Naive B cell (primary cell): ENCODE results near the gene EVX2. TPM values are rescaled to one million over a fixed set of nuclear protein-coding genes. Genes with fewer than 3 reads are reported as not detected.

Experiments used
- ATAC-seq, 2 donors: fragments of 150-1000 bp; cut with Tn5 transposase; 2 replicates each; pipeline ENCODE4 v1.10.0; 2021; ENCODE audit warnings: low read depth in 2 of 2, mild to moderate bottlenecking in 2 of 2, moderate library complexity in 2 of 2
- DNase-seq: peaks from one replicate; pipeline ENCODE4 v3.0.0; 2022
- H3K27ac Mint-ChIP-seq, 6 donors: one replicate each; pipeline ENCODE4 v1.8.0; 2020 to 2022; ENCODE audit warnings: mild to moderate bottlenecking in 6 of 6, mixed read lengths in 6 of 6, moderate library complexity in 5 of 6, inconsistent platforms in 2 of 6
- H3K27me3 Mint-ChIP-seq, 3 donors: one replicate each; pipeline ENCODE4 v1.8.0; 2021 to 2022; ENCODE audit warnings: mixed read lengths in 3 of 3, mild to moderate bottlenecking in 1 of 3
- H3K36me3 Mint-ChIP-seq, 2 donors: one replicate each; pipeline ENCODE4 v1.8.0; 2020 to 2022; ENCODE audit warnings: mixed read lengths in 2 of 2, inconsistent platforms in 1 of 2, mild to moderate bottlenecking in 1 of 2
- H3K4me1 Mint-ChIP-seq, 3 donors: one replicate each; pipeline ENCODE4 v1.8.0; 2020 to 2022; ENCODE audit warnings: mixed read lengths in 3 of 3, inconsistent platforms in 1 of 3, mild to moderate bottlenecking in 1 of 3, moderate library complexity in 1 of 3
- H3K4me3 Mint-ChIP-seq, 8 donors: one replicate each; pipeline ENCODE4 v1.8.0; 2020 to 2022; ENCODE audit warnings: mild to moderate bottlenecking in 8 of 8, mixed read lengths in 8 of 8, moderate library complexity in 8 of 8, inconsistent platforms in 2 of 8
- H3K9me3 Mint-ChIP-seq, 7 donors: one replicate each; pipeline ENCODE4 v1.8.0; 2020 to 2022; ENCODE audit warnings: mixed read lengths in 7 of 7, mild to moderate bottlenecking in 5 of 7, inconsistent platforms in 2 of 7, moderate library complexity in 1 of 7
- polyA plus RNA-seq, 6 donors: library from polyadenylated mRNA; unstranded; fragments of 300-500 nt; fragmentation: Illumina TruSeq; gene quantifications; one replicate each; pipeline ENCODE4 v1.2.3, GENCODE V29; 2021; ENCODE audit warnings: low read depth in 6 of 6

The EVX2 gene
- polyA plus RNA-seq, 6 donors from 2014 or later: not detected

DNA sequence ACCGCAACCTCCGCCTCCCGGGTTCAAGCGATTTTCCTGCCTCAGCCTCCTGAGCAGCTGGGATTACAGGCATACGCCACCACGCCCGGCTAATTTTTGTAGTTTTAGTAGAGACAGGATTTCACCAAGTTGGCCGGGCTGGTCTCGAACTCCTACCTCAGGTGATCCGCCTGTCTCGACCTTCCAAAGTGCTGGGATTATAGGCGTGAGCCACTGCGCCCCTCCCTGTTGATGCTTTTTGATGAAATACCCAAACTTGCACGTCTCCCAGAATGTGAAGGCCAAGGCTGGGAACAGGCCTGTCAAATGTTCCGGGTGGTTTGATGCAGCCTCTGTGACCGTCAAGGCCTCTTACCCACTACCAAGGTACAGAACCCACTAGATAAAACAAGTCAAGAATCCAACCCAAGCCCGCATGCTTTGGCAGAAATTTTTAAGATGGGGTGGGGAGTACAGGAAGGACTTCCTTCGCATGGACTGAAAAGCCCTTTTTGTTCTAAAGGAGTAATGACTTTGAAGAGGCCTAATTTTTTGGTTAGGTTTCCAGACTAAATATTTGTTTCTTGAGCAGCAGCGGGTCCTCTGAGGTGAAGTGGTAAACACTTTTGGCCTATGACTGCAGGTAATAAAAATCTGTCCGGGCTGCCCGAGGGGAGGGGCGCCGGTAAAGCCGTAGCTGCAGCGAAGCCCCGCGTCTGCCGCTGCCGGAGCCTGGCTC is 3.7 kb upstream of the EVX2 start:
- Mint-ChIP-seq H3K9me3 (peaks cover 0 to 48% (median 35%) of the 10 kb centered on the region in 7 donors), H3K36me3 (peaks cover 4 to 16% of the 10 kb centered on the region in 2 donors), H3K4me1 (peaks cover 8 to 13% (median 12%) of the 10 kb centered on the region in 3 donors), H3K4me3 (peak overlapping the region in 5 of 8 donors; percentile 32 to 76 (median 67)), H3K27me3 (peaks cover 72 to 93% (median 87%) of the 10 kb centered on the region in 3 donors), H3K27ac (peak overlapping the region in 3 of 6 donors; percentile 12 to 94 (median 90))
- DNase-seq (no peak), ATAC-seq (no peak)

GRCh38 chr2:176085861-176086771 is 2.4 kb upstream of the EVX2 start:
- H3K36me3 Mint-ChIP-seq: peaks cover 4 to 13% of the 10 kb centered on the region in 2 donors
- peak overlapping the region in 4 of 8 donors; percentile 30 to 79 (median 58) for H3K4me3 Mint-ChIP-seq
- H3K27me3 Mint-ChIP-seq: peaks cover 71 to 88% (median 73%) of the 10 kb centered on the region in 3 donors
- ATAC-seq (no peak), DNase-seq (no peak)
- peaks cover 3 to 15% (median 13%) of the 10 kb centered on the region in 3 donors for H3K4me1 Mint-ChIP-seq
- peak overlapping the region in 3 of 6 donors; percentile 63 to 96 (median 90) for H3K27ac Mint-ChIP-seq
- H3K9me3 Mint-ChIP-seq: peaks cover 0 to 45% (median 32%) of the 10 kb centered on the region in 7 donors

- peaks cover 3 to 17% (median 13%) of the 10 kb centered on the region in 3 donors for H3K4me1 Mint-ChIP-seq
- DNase-seq (no peak), ATAC-seq (no peak)
- peaks cover 0 to 45% (median 33%) of the 10 kb centered on the region in 7 donors for H3K9me3 Mint-ChIP-seq
- peaks cover 65 to 86% (median 66%) of the 10 kb centered on the region in 3 donors for H3K27me3 Mint-ChIP-seq
- peak overlapping the region in 3 of 8 donors; percentile 69 to 72 (median 70) for H3K4me3 Mint-ChIP-seq
- peaks cover 4 to 9% of the 10 kb centered on the region in 2 donors for H3K36me3 Mint-ChIP-seq
- H3K27ac Mint-ChIP-seq: peak overlapping the region in 4 of 6 donors; percentile 63 to 98 (median 90)
Observed at GRCh38 chr2:176085120-176085788, 1.5 kb upstream of the EVX2 start.

- peak overlapping the region in 5 of 6 donors; percentile 49 to 98 (median 84) for H3K27ac Mint-ChIP-seq
Observed at GRCh38 chr2:176084611-176085119, 903 bp upstream of the EVX2 start.

GRCh38 chr2:176082824-176083751 is 674 bp downstream of the EVX2 start:
- peaks cover 5 to 61% (median 40%) of the 10 kb centered on the region in 7 donors for H3K9me3 Mint-ChIP-seq
- H3K4me1 Mint-ChIP-seq: peaks cover 7 to 20% (median 16%) of the 10 kb centered on the region in 3 donors
- peak overlapping the region in 5 of 8 donors; percentile 44 to 75 (median 67) for H3K4me3 Mint-ChIP-seq

More at GRCh38 chr2:176084611-176085119, 903 bp upstream of the EVX2 start:
- Mint-ChIP-seq H3K9me3 (peaks cover 0 to 45% (median 33%) of the 10 kb centered on the region in 7 donors), H3K36me3 (peaks cover 4 to 10% of the 10 kb centered on the region in 2 donors), H3K4me3 (peak overlapping the region in 5 of 8 donors; percentile 10 to 72 (median 56)), H3K27me3 (peaks cover 61 to 83% (median 63%) of the 10 kb centered on the region in 3 donors), H3K4me1 (peaks cover 4 to 17% (median 15%) of the 10 kb centered on the region in 3 donors)
- DNase-seq (no peak), ATAC-seq (no peak)

DNA sequence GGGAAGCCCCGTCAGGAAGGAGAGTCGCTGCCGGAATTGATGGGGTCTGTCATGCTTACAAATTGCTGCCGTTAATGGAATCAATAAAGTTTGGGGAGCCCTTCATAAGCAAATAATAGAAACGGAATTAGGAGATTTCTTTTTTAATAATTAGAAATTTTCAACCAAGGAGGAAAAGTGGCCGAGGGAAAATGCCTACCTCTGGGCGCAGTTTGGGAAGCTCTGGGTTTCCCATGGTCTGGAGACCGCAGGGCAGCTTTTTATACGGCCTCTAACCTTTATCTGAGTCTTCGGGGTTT is 1.3 kb downstream of the EVX2 start:
- H3K4me1 Mint-ChIP-seq: peaks cover 7 to 17% (median 14%) of the 10 kb centered on the region in 3 donors
- ATAC-seq: no peak
- peaks cover 62 to 78% (median 64%) of the 10 kb centered on the region in 3 donors for H3K27me3 Mint-ChIP-seq
- peaks cover 5 to 61% (median 40%) of the 10 kb centered on the region in 7 donors for H3K9me3 Mint-ChIP-seq
- DNase-seq: no peak
- H3K36me3 Mint-ChIP-seq: peaks cover 11 to 17% of the 10 kb centered on the region in 2 donors
- H3K4me3 Mint-ChIP-seq: peak overlapping the region in 4 of 8 donors; percentile 29 to 75 (median 70)
- peak overlapping the region in 4 of 6 donors; percentile 16 to 96 (median 88) for H3K27ac Mint-ChIP-seq

More at GRCh38 chr2:176082824-176083751, 674 bp downstream of the EVX2 start:
- Mint-ChIP-seq H3K36me3 (peaks cover 11 to 17% of the 10 kb centered on the region in 2 donors), H3K27me3 (peaks cover 65 to 83% (median 65%) of the 10 kb centered on the region in 3 donors), H3K27ac (peak overlapping the region in 4 of 6 donors; percentile 16 to 96 (median 88))
- DNase-seq: no peak
- ATAC-seq: no peak

DNA sequence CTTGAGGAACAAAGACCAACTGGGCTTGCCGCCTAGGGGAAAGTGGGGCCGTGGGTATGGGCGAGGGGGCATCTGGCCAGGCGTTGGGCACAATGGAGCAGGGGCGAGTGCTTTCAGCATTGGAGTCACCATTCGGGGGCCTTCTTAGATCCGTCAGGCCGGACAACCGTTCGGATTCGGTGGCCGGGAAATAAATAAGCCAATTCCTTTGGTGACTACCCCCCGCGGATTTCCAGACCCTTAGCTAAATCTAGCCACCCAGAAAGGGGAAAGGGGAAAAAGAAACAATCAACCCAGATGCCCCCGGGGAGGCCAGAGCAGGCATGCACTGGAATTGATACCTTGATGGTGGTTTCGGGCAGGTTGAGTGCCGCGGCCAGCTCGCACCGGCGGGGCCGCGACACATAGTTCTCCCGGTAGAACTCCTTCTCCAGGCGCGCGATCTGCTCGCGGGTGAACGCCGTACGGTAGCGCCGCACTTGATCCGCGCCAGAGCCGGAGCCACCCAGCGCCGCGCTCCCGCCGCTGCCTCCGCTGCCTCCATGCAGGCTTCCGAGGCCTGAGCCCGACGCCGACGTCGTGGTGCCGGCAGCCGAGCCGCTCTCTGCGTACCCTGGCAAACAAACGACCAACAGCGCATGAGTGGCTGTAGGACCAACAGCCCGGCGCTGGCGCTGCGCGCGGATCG is 1.8 kb downstream of the EVX2 start:
- Mint-ChIP-seq H3K27me3 (peaks cover 61 to 73% (median 62%) of the 10 kb centered on the region in 3 donors), H3K27ac (peak overlapping the region in 4 of 6 donors; percentile 84 to 96 (median 92)), H3K36me3 (peaks cover 11 to 12% of the 10 kb centered on the region in 2 donors), H3K9me3 (peaks cover 5 to 56% (median 40%) of the 10 kb centered on the region in 7 donors), H3K4me3 (peak overlapping the region in 6 of 8 donors; percentile 16 to 76 (median 70)), H3K4me1 (peaks cover 7 to 17% (median 14%) of the 10 kb centered on the region in 3 donors)
- DNase-seq (no peak), ATAC-seq (no peak)

DNA sequence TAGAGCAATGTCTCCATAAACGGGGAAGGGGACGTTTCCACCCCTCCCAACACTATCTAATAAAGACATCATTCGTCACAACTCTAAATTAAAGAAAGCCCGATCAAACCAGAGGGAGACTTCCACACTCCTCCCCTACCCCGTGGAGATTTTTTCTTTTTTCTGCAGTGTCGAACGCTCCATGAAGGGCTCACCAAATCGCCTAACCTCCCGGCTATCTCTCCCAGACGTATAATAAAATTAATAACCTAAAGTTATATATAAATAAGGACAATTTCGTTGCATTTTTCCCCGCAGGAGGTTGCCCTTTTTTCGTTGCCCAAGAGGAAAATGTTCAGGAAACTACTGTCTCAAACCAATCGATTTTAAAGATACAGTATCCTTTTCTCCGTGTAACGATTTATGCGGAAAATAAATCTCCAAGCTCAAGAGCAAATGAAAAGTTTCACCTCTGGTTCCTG is 2.4 kb downstream of the EVX2 start:
- ATAC-seq: no peak
- Mint-ChIP-seq H3K9me3 (peaks cover 5 to 54% (median 39%) of the 10 kb centered on the region in 7 donors), H3K36me3 (peaks cover 10 to 11% of the 10 kb centered on the region in 2 donors), H3K27me3 (peaks cover 61 to 72% (median 62%) of the 10 kb centered on the region in 3 donors), H3K4me1 (peaks cover 7 to 17% (median 10%) of the 10 kb centered on the region in 3 donors), H3K4me3 (peak overlapping the region in 5 of 8 donors; percentile 39 to 76 (median 69)), H3K27ac (peak overlapping the region in 5 of 6 donors; percentile 14 to 96 (median 83))
- no peak for DNase-seq

DNA sequence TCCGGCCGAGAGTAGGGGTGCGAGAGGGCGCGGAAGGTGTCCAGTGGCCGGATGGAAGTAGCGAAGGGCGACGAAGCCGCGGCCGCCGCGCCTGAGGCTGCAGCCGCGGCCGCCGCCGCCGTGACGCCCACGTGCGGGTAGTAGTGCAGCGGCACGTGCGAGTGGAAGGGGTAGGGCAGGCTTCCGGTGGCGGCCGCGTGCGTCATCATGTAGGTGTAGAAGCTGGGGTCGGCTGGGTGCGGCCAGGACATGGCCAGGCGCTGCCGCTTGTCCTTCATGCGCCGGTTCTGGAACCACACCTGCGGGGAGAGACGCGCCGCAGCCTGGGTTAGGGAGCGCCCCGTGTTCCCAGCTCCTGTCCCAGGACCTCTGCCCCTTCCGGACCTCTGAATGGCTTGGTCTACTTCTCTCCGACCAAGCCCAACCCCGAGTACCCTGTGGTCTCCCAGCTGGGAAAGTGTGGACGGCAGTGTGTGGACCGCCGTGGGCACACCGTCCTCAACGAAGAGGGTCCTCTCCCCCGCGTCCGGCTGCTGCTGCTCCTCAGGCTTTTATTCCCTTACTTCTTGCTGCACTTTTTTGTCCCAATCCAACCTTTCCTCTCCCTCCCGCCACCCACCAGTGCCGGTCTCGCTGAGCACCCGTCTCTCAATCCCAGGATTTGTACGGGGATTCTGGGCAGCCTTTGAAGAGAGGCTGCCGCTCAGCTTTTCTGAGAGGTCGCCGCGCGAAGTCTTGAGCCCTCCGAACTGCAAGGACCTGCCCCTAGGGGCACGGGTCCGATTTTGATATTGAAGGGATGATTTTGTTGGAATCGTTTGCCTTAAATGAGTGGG is 3.0 kb downstream of the EVX2 start:
- no peak for ATAC-seq

DNA sequence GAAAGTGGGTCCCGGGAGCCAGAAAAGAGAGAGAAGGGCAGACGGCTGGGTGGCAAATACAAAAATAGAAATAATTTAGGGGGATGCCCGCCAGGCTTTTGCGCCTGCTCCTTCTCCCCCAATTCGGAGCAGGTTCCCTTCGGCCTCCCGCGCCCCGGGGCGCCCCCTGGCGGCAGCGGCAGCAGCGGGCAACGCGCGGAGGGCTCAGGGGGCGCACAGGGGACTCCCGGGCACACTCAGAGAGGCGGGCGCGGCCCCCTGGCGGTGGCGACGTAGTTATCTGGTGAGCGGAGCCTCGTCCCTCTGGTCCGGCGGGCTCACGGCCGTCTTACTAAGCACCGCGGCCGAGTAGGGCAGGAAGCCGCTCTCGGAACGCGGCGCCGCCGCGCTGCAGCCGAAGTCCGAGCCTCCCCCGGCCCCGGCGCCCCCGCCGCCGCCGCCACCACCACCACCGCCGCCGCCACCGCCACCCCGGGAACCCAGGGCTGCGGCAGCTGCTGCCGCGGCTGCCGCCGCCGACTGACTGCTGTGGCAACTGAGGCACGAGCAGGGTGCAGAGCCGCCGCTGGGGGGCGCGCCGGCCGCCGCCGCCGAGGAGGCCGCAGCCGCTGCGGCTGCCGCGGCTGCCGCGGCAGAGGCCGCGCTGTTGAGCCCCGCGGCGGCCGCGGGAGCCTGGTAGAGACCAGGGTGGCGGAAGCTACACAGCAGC is 3.8 kb downstream of the EVX2 start:
- peaks cover 5 to 63% (median 34%) of the 10 kb centered on the region in 7 donors for H3K9me3 Mint-ChIP-seq

More for the DNA sequence above, 3.0 kb downstream of the EVX2 start:
- peaks cover 5 to 58% (median 37%) of the 10 kb centered on the region in 7 donors for H3K9me3 Mint-ChIP-seq
- DNase-seq: no peak
- H3K27me3 Mint-ChIP-seq: peaks cover 63 to 72% (median 65%) of the 10 kb centered on the region in 3 donors
- peaks cover 11 to 16% of the 10 kb centered on the region in 2 donors for H3K36me3 Mint-ChIP-seq
- peak overlapping the region in 5 of 6 donors; percentile 14 to 96 (median 79) for H3K27ac Mint-ChIP-seq
- peaks cover 7 to 17% (median 8%) of the 10 kb centered on the region in 3 donors for H3K4me1 Mint-ChIP-seq
- peak overlapping the region in 6 of 8 donors; percentile 26 to 76 (median 62) for H3K4me3 Mint-ChIP-seq

More for the DNA sequence above, 3.8 kb downstream of the EVX2 start:
- H3K4me3 Mint-ChIP-seq: peak overlapping the region in 6 of 8 donors; percentile 59 to 82 (median 69)
- peaks cover 65 to 72% (median 66%) of the 10 kb centered on the region in 3 donors for H3K27me3 Mint-ChIP-seq
- H3K27ac Mint-ChIP-seq: peak overlapping the region in 4 of 6 donors; percentile 86 to 98 (median 92)
- H3K4me1 Mint-ChIP-seq: peaks cover 7 to 17% (median 8%) of the 10 kb centered on the region in 3 donors
- no peak for ATAC-seq
- H3K36me3 Mint-ChIP-seq: peaks cover 11 to 20% of the 10 kb centered on the region in 2 donors
- DNase-seq: no peak
